IPS-18c (cell line): ENCODE results near the gene LYG1.
"Not testable (repeated sequence)": the region's sequence is repeated elsewhere in the genome, so short reads cannot be mapped to it uniquely, and the experiment has no call there.

Source experiments
- H3K4me3 ChIP-seq: 2 replicates; pipeline ENCODE4 v1.7.0; 2013; ENCODE audit warnings: low read depth, mild to moderate bottlenecking, low read length, moderate library complexity; ENCODE audit not compliant: insufficient read depth
- H3K9me3 ChIP-seq: one replicate; pipeline ENCODE4 v1.6.1; 2013; ENCODE audit warnings: mild to moderate bottlenecking, low read length, moderate library complexity; ENCODE audit not compliant: control insufficient read depth, insufficient read depth

LYG1 gene

DNA sequence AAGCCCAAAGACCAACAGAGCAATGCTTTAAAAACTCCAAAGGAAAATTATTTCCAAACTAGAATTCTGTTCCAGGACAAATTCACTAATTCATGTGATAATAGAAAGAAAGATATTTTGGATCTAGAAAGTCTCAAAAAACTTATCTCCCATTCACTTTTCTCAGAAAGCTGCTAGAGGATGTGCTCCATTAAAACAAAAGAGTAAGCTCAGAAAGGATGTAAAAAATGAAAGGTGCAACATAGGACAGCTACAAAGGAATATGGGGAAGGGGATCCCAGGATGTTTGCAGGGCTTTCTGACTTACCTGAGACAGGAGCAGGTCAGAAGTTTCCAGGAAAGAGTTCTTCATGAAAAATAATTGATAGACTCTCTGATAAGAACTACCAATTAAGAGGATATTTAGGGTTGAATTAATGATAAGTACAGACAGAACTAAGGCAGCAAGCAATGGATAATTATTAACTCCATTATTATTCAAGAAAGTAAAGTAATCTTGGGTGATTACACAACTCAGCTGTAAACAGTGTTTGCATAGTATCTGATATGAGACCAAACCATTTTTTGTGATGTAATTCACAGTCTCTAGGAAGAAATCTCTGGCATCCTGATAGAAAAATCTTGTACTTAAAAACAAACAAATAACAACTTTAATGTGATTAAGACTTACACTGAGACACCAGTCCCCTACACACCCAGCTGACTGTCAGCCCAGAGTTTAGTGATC, 20.9 kb downstream of the LYG1 start:
- Histone ChIP-seq H3K9me3 (no peaks in the 10 kb centered on the region), H3K4me3 (no peak overlapping the region)

DNA sequence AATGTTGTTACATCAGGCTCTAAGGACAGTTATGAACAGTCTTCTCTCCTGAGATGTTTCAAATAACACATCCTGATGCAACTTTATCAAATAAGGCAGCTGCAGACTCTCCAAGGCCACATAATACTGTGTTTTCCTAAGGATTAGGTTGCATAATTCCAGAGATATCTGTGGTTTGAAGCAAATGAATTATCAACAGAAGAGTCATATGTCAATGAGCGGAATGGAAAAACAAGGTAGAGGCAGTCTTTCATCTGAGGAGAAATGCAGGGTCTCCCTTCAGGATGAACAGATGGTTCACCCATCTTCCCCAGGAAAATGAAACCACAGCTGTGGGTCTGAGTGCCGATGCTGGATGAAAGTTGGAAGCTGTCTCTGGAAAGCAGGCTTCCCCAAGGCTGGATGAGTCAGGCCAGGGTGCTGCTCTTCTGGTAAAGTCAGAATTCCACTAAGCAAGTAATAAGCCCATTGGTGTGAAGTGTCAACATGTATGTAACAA, 22.2 kb downstream of the LYG1 start:
- H3K9me3 ChIP-seq: no peaks in the 10 kb centered on the region
- no peak overlapping the region for H3K4me3 ChIP-seq

DNA sequence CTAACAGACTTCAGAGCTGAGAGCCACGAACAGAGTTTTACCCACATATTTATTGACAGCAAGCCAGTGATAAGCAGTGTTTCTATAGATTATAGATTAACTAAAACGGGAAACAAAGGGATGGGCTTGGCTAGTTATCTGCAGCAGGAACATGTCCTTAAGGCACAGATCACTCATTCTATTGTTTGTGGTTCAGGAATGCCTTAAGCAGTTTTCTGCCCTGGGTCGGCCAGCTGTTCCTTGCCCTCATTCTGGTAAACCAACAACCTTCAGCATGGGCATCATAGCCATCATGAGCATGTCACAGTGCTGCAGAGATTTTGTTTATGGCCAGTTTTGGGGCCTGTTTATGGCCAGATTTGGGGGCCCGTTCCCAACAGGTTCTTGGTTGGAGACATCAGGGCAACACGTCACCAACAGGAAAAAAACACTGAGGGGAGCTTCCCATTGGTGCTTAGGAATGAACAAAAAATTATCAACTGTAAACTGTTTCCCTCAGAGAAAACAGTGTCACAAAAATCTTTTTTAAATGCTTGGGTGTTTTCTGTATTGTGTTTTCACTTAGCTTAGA, 22.7 kb downstream of the LYG1 start:
- H3K9me3 ChIP-seq, H3K4me3 ChIP-seq: not testable (repeated sequence)

- H3K4me3 ChIP-seq: no peak overlapping the region
Measured at GRCh38 chr2:99275882-99276281, 25.1 kb downstream of the LYG1 start.

DNA sequence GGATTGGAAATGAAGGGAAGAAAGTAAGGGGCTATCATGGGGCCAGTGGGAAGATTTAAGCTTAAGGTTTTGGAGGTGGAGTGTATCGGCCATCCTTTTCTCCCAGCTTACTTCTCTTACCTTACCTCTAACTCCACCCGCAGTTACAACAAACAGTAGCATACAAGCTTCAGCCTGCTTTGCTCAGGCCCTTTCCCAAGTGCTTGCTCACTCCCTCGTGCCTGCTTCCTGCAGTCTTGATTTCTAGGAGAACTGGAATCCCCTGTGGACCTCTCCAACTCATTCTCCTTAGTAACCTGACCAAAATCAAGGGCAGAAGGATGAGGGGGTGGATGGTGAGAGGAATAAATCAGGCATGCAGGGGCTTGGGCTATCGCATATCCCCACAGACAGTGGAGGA, 39.8 kb downstream of the LYG1 start:
- H3K4me3 ChIP-seq: no peak overlapping the region
- peaks cover 3% of the 10 kb centered on the region for H3K9me3 ChIP-seq

More at GRCh38 chr2:99275882-99276281, 25.1 kb downstream of the LYG1 start:
- peaks cover 3% of the 10 kb centered on the region for H3K9me3 ChIP-seq

DNA sequence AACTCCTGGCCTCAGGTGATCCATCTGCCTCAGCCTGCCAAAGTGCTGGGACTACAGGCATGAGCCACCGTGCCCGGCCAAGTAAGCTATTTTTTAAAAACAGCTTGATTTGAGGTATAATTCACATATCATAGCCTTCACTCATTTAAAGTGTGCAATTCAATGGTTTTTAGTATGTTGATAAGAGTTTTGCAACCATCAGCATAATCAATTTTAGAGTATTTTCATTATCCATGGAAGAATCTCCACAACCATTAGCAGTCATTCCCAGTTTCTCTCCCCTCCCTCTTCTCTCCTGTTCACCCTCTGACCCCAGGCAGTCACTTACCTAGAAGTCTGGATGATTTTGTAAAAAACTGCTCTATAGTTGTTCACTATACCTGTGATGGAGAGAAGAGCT, 40.8 kb downstream of the LYG1 start:
- Histone ChIP-seq H3K4me3 (no peak overlapping the region), H3K9me3 (peaks cover 3% of the 10 kb centered on the region)

- Histone ChIP-seq H3K9me3 (peaks cover 3% of the 10 kb centered on the region), H3K4me3 (no peak overlapping the region)
Measured at GRCh38 chr2:99259465-99259864, 41.5 kb downstream of the LYG1 start.

- no peak overlapping the region for H3K4me3 ChIP-seq
- peaks cover 3% of the 10 kb centered on the region for H3K9me3 ChIP-seq
Measured at GRCh38 chr2:99256677-99257076, 44.3 kb downstream of the LYG1 start.

GRCh38 chr2:99255491-99256318, 45.3 kb downstream of the LYG1 start, which contains the start of gene LYG2:
Gene LYG2, minus strand, starts transcription at chr2:99255666. Its CDS starts 1,406 bp downstream, at chr2:99254260.
- Histone ChIP-seq H3K4me3 (no peak within 1 kb of the TSS), H3K9me3 (peaks cover 3% of the 10 kb centered on the region)

- H3K9me3 ChIP-seq: peaks cover 2% of the 10 kb centered on the region
- H3K4me3 ChIP-seq: no peak overlapping the region
Measured at GRCh38 chr2:99249951-99250350, 51.0 kb downstream of the LYG1 start.

DNA sequence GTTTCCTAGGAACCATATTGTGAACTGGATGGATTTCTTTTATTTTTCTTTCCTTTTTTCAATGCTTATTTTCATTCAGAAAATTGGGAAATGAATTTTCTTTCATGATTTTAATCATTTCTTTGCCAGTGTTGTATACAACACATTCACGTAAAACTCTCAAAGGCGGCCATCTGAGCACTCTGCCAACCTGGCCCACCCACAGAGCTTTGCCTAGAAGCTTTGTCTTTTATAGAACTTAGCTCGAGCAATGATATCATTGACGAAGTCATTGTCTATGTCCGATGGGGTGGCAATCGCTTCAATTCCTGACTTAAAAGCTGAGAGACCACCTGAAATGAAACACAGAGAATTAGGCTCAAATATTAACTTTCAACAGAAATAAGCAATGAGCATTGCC, 58.8 kb downstream of the LYG1 start:
- no peaks in the 10 kb centered on the region for H3K9me3 ChIP-seq
- no peak overlapping the region for H3K4me3 ChIP-seq

DNA sequence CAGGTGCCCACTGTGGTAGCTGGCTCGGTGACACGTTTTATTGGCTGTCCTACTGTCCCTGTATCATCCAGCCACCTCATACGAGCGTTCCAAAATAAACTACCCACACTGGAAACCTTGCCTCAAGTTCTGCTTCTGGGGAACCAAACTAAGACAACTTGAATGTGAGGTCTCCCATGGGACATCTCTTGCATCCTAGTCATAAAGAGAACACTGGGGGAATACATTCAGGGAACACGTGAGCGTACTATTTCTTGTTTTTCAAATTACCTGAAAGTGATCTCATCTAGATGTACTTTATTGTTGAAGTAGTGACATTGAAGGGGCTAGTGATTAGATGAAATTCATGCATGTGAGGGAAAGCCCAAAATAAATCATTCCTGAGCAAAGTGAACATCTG, 60.6 kb downstream of the LYG1 start:
- no peaks in the 10 kb centered on the region for H3K9me3 ChIP-seq
- H3K4me3 ChIP-seq: no peak overlapping the region

- H3K4me3 ChIP-seq: no peak overlapping the region
Measured at GRCh38 chr2:99238599-99238998, 62.4 kb downstream of the LYG1 start.

More at GRCh38 chr2:99238599-99238998, 62.4 kb downstream of the LYG1 start:
- no peaks in the 10 kb centered on the region for H3K9me3 ChIP-seq
